Parathyroid adenoma (tissue), 2 donors: ENCODE measurements around the gene TTC28.

Source experiments
- H2AFZ ChIP-seq: fragments of 300-600 bp; sonication (generic); one replicate; pipeline ENCODE4 v1.7.0; 2017; ENCODE audit warnings: antibody characterized with exemption, mild to moderate bottlenecking
- H3K27ac ChIP-seq: fragments of 300-600 bp; sonication (generic); one replicate; pipeline ENCODE4 v1.7.0; 2017
- H3K27me3 ChIP-seq: fragments of 300-600 bp; sonication (generic); one replicate; pipeline ENCODE4 v1.7.0; 2017; ENCODE audit warnings: low read length; ENCODE audit not compliant: control insufficient read depth, insufficient read depth
- H3K36me3 ChIP-seq: fragments of 300-600 bp; sonication (generic); one replicate; pipeline ENCODE4 v1.7.0; 2017; ENCODE audit warnings: low read length; ENCODE audit not compliant: control insufficient read depth, insufficient read depth
- H3K4me1 ChIP-seq: fragments of 300-600 bp; sonication (generic); one replicate; pipeline ENCODE4 v1.7.0; 2017; ENCODE audit warnings: control low read depth
- H3K4me2 ChIP-seq: fragments of 300-600 bp; sonication (generic); one replicate; pipeline ENCODE4 v1.7.0; 2017; ENCODE audit warnings: low read length
- H3K4me3 ChIP-seq: fragments of 300-600 bp; sonication (generic); one replicate; pipeline ENCODE4 v1.7.0; 2017; ENCODE audit warnings: low read depth, low read length
- H3K79me2 ChIP-seq: fragments of 300-600 bp; sonication (generic); one replicate; pipeline ENCODE4 v1.7.0; 2017; ENCODE audit warnings: control low read depth
- H3K9ac ChIP-seq: fragments of 300-600 bp; sonication (generic); one replicate; pipeline ENCODE4 v1.7.0; 2017; ENCODE audit warnings: mild to moderate bottlenecking
- H3K9me3 ChIP-seq: fragments of 300-600 bp; sonication (generic); one replicate; pipeline ENCODE4 v1.7.0; 2017; ENCODE audit warnings: low read length; ENCODE audit not compliant: control insufficient read depth
- TF ChIP-seq, protein P1 (sequence below): fragments of 300-600 bp; sonication (generic); IDR thresholded peaks from one replicate; pipeline ENCODE4 v1.7.0; 2017; ENCODE audit warnings: antibody characterized with exemption, mild to moderate bottlenecking
- donor health status: primary hyperparathyroidism.

The TTC28 gene

DNA sequence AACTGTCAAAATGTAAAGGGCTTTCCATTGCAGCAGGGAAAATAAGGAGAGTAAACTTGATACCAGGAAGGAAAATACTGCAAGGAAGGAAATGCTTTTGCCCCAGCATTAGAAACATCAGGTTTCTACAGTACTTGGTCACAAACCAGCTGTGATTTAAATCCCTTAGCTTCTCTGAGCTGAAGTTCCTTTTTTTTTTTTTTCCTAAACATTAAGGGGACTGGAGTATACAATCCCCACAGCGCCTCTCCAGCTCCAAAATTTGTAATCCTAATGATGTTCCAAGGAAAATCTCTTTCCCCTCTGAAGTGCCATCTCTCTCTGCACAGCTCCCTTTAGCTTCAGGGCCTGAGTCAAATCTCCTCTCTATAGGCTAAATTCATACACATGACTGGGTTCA is 540.1 kb downstream of the TTC28 start:
- no peaks in the 10 kb centered on the region for H3K4me1 ChIP-seq
- no peaks in the 10 kb centered on the region for H3K9me3 ChIP-seq
- no peaks in the 10 kb centered on the region for H3K79me2 ChIP-seq
- no peak overlapping the region for H3K4me2 ChIP-seq
- H3K27ac ChIP-seq = no peak overlapping the region
- no peak overlapping the region for H3K9ac ChIP-seq
- no peaks in the 10 kb centered on the region for H3K27me3 ChIP-seq
- no peak overlapping the region for H3K4me3 ChIP-seq
- no peak overlapping the region for H2AFZ ChIP-seq
- H3K36me3 ChIP-seq = no peaks in the 10 kb centered on the region
- TF ChIP-seq, protein P1, sequence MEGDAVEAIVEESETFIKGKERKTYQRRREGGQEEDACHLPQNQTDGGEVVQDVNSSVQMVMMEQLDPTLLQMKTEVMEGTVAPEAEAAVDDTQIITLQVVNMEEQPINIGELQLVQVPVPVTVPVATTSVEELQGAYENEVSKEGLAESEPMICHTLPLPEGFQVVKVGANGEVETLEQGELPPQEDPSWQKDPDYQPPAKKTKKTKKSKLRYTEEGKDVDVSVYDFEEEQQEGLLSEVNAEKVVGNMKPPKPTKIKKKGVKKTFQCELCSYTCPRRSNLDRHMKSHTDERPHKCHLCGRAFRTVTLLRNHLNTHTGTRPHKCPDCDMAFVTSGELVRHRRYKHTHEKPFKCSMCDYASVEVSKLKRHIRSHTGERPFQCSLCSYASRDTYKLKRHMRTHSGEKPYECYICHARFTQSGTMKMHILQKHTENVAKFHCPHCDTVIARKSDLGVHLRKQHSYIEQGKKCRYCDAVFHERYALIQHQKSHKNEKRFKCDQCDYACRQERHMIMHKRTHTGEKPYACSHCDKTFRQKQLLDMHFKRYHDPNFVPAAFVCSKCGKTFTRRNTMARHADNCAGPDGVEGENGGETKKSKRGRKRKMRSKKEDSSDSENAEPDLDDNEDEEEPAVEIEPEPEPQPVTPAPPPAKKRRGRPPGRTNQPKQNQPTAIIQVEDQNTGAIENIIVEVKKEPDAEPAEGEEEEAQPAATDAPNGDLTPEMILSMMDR = no peak

DNA sequence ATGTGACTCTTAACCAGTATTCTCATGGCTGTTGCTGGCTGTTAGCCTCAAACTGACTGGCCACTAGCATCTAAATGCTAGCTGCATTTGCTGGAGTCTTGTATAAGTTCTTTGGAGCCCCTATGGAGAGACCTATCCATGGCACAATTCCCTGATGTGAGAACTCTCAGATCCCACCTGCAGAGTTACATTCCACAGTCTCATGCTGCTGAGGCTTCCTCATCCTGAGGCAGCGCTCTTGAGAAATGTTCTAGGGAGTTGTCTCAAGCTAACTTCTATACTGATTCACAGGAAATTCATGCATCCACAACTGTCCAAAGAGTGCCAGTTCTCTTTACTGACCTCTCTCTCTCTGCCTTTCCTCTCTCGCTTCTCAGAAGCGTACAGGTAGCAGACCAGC is 542.6 kb downstream of the TTC28 start:
- Histone ChIP-seq H3K4me1 (no peaks in the 10 kb centered on the region), H3K9ac (no peak overlapping the region), H3K27me3 (no peaks in the 10 kb centered on the region), H3K79me2 (no peaks in the 10 kb centered on the region), H3K4me2 (no peak overlapping the region), H3K27ac (no peak overlapping the region), H3K4me3 (no peak overlapping the region), H3K36me3 (no peaks in the 10 kb centered on the region), H2AFZ (no peak overlapping the region), H3K9me3 (no peaks in the 10 kb centered on the region)
- TF ChIP-seq, protein P1 = no peak

- Histone ChIP-seq H2AFZ (no peak overlapping the region), H3K9me3 (no peaks in the 10 kb centered on the region), H3K79me2 (no peaks in the 10 kb centered on the region), H3K36me3 (no peaks in the 10 kb centered on the region), H3K4me2 (no peak overlapping the region), H3K9ac (no peak overlapping the region), H3K4me3 (no peak overlapping the region), H3K27me3 (no peaks in the 10 kb centered on the region), H3K27ac (no peak overlapping the region), H3K4me1 (no peaks in the 10 kb centered on the region)
- TF ChIP-seq, protein P1 = no peak
Measured at GRCh38 chr22:28132466-28132865, 547.2 kb downstream of the TTC28 start.

GRCh38 chr22:28129319-28129962 is 550.2 kb downstream of the TTC28 start:
- Histone ChIP-seq H3K4me2 (no peak overlapping the region), H3K79me2 (no peaks in the 10 kb centered on the region), H3K4me1 (no peaks in the 10 kb centered on the region), H3K9ac (no peak overlapping the region), H3K36me3 (no peaks in the 10 kb centered on the region), H3K27ac (no peak overlapping the region), H3K27me3 (no peaks in the 10 kb centered on the region), H3K4me3 (no peak overlapping the region), H3K9me3 (no peaks in the 10 kb centered on the region), H2AFZ (no peak overlapping the region)
- TF ChIP-seq, protein P1 = no peak

DNA sequence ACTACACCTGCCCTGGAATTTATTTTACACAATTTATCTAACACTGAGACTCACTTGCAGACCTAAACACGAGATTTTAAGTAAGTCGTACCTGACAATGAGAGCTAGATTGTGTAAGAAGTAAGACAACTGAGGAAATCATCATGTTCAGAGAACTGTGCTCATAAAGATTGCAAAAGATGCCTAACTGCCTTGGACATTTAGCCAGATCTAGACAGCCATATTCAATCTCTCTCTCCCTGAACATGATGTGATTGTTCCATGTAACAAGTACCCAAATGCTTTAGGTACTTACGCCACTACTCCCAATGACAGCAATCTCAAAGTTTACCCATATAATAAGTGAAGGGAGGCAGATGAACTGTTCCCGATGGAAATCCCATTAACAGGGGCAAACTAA is 550.8 kb downstream of the TTC28 start:
- Histone ChIP-seq H3K36me3 (no peaks in the 10 kb centered on the region), H3K9me3 (no peaks in the 10 kb centered on the region), H3K4me2 (no peak overlapping the region), H3K79me2 (no peaks in the 10 kb centered on the region), H3K4me1 (no peaks in the 10 kb centered on the region), H3K4me3 (no peak overlapping the region), H3K27me3 (no peaks in the 10 kb centered on the region), H3K27ac (no peak overlapping the region), H3K9ac (no peak overlapping the region), H2AFZ (no peak overlapping the region)
- TF ChIP-seq, protein P1 = no peak
